ENCODE data around the gene DLGAP4.

DLGAP4 gene

GRCh38 chr20:36333841-36334240, 27.7 kb downstream of the DLGAP4 start:
- no peak for DNase-seq

DNA sequence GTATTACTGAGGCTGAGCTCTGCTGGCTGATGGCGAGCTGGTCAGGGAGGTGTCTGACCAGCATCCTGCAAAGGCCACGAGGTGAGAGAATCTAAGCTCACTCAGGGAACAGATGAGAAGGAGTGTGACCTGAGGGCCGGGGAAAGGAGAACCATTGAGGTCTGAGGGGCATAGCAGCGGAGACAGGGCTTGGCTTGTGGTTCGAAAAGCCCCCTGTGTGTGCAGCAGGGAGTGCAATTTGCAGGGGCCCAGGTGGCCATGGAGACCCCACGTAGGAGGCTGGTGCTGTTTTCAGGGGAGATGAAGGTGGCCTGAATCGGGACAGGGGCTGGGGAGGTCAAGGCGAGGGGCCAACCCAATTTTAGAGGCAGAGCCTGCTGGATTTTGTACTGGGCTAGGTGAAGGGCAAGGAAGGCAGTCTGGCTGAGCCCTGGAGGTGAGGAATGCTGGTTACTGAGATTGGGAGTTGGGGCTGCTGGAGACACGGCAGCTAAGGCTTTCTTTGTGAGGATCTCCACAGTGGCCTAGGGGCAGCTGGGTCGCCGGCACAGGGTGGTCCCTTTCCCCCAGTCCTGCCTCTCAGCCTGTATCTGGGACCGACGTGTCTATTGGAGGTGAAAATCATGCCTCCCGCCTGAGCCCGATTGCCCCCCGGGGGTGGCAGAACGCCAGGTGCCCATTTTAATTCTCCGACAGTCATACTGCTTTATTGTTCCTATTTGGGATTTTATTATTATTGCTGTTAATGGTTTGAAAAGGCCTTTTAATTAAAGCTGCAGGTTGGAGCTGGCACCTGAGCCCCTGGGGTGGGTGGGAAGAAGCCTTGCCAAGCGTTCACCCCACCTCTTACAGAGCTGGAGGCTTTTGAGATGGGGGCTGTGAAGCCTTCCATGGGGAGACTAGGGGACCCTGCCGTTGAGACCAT, 28.4 kb downstream of the DLGAP4 start:
- no peak for DNase-seq

DNA sequence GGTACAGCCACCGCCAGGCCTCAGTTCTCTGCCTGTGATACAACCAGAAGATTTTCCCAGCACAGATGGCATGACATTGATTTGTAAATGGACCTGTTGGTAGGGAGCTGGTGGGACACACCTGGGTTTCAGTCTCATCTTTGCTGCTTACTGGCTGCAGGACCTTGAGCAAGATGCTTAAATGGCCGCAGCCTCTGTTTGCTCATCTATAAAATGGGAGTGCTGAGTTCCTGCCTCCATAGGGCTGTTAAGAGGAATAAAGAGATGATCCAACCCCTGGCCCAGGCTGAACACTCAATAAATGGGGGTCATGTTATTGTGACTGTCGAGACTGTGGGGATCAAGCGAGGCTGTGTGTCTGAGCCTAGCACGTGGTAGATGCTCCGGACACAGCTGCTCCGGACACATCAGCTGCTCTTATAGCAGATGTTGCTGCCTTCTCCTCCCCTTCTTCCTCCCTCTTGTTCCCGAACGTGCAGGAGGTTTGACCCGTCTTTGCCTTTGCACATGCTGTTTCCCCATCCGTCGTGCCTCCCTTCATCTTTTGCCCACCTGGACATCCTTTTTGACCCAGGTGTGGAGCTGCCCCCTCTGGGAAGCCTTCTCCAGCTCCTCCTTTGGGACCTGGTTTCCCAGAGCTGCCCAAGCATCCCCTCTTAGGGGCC, 29.2 kb downstream of the DLGAP4 start:
- DNase-seq: no peak

- DNase-seq: no peak
Observed at GRCh38 chr20:36336204-36336603, 30.1 kb downstream of the DLGAP4 start.

GRCh38 chr20:36336954-36337704, 31.0 kb downstream of the DLGAP4 start:
- DNase-seq: no peak

GRCh38 chr20:36337886-36338285, 31.7 kb downstream of the DLGAP4 start:
- DNase-seq: no peak

DNA sequence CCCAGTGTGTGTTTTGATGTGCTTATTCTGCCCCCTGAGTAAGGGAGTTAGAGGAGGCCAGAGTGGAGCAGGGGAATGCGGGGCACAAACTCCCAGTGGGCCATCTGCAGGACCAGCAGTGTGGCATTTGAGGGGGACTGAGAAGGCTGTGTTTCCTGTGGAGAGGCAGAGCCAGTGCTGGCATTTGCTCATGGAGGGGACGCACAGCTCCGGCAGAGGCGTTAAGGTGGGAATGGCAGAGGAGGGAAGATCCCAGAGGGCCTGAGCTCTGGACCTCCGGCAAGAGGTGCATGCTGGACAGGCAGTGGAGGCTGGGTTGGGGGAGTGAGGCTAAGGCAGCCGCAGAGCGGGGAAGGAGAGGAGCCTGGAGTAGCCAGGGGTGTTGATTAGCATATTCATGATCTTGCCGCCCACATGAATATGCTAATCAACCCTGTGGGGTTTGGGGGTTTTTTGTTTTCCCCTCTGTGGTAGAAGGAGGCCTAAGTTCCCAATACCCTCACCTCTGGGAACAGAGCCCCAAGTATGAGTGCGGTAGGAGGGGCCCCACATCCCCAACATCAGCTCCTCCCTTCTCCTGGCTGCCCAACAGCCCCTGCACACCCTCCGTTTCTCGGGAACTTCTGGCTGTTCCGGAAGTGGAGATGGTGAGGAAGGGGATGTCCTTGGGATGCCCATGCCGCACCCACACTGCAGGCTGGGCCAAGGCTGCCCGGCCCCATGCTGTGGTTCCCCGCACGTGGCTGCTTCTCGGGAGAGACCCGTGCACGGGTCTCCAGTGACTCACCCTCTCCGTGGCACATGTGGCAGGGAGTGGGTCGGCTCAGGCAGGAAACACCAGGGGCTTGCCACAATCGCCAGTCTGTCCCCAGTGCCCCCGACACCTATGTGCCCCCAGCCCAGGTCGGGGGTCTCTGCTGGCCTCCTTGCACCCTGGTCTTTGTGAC, 33.8 kb downstream of the DLGAP4 start:
- DNase-seq: no peak

DNA sequence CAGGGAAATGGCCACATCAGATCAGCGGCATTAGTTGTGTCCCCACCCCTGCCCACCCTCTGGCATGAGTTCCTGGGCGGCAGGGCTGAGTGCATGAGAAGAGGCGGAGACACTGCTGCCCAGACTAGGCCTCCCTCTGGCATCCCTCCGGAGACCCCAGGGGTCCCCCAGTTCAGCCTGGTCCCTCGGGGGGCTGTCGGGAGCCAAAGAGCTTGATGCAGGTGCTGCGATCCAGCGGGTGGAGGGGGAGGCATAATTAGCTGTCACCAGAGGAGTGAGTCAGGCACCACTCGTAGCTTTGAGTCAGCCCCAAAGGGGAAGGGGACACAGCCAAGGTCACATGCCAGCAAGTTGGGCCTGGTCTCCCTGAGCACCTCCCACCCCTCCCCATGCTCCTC, 34.5 kb downstream of the DLGAP4 start:
- DNase-seq: no peak

DNA sequence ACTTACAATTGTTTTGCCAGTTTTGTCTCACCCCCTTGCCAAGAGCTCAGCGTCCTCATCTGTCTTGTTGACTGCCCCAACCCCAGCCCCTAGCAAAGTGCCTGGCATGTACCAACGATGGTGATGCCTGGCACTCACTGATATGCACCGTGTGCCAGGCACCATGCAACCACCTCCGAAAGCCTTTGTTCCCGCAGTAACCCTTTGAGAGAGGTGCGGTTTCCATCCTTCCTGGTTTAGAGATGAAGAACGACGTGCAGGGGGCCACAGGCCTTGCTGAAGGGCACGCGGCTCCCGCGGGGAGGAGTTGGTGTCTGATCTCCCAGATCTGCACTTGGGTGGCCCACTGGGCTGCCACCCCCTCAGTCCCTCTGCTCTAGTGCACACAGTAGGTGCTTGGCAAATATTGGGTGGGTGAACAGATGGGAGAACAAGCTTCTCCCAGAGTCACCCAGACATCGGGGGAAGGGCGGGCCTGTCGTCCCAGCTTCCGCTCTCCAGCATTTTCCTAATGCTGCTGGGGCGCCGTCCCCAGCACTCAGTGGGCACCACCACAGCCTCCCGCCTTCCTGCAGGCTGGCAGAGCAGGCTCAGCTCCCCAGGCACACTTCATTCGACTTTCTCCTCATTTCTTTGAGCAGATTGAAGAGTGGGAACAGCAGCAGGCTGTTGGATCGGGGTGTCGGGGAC, 35.3 kb downstream of the DLGAP4 start:
- no peak for DNase-seq

GRCh38 chr20:36342331-36343120, 36.4 kb downstream of the DLGAP4 start:
- DNase-seq: no peak

DNA sequence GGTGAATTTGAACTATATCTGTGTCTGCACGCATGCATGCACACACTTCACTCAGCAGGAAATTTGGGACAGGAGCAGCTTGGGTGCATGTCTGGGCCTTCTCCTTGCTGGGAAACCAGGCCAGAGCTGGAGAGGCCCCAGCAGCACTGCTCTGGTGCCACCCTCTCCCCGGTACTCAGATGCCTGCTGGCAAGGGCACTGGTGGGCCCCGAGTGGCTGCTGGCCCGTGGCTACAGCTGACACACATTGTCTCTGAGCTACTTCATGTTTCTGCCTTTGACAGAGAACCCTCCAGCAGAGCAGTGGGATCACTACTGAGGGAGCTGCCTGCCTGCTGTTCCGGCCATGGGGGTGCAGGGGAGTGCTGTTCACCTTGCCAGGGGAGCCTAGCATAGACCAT, 37.5 kb downstream of the DLGAP4 start:
- DNase-seq: no peak

GRCh38 chr20:36344517-36345132, 38.5 kb downstream of the DLGAP4 start:
- peak; percentile 48 for DNase-seq

- no peak for DNase-seq
Observed at GRCh38 chr20:36346256-36346655, 40.1 kb downstream of the DLGAP4 start.

- DNase-seq: no peak
Observed at GRCh38 chr20:36349384-36350170, 43.4 kb downstream of the DLGAP4 start.

GRCh38 chr20:36350439-36350838, 44.3 kb downstream of the DLGAP4 start:
- no peak for DNase-seq

DNA sequence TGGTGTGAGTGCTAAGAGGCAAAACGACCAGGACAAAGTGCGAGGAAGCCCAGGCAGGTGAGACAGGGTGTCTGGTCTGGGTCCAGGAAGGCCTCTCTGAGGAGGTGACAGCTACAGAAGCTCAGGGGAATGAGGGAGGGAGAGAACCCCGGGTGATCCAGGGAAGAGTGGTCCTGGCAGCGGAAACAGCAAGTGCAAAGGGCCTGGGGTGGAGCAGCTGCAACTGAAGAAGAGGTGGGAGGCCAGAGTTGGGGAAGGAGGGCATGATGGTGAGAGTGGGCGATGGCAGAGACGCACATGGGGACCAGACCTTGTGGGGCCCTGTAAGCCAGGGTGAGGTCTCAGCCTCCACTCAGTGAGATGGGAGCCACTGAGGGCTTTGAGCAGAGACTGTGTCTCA, 45.8 kb downstream of the DLGAP4 start:
- no peak for DNase-seq

- DNase-seq: no peak
Observed at GRCh38 chr20:36352843-36353553, 46.9 kb downstream of the DLGAP4 start.

DNA sequence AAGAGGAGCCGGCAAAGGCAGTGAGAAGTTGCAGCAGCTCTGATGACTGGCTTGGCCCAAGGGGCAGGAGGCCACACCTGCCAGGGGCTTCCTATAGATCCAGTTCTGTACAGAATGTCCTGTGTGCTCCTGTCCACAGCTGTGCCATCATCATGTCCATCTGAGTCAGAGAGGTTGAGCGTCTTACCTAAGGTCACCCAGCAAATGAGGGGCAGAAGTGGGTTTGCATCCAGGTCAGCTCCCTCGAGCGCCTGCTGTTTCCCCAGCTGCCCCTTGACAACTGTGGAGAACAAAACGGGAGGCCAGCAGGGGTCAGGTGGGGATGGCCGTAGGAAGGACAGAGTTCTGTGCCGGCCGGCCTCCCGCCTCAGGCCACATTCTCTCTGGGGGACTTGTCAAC, 47.6 kb downstream of the DLGAP4 start:
- no peak for DNase-seq

Data from fibroblast of skin of right quadriceps (primary cell).